Effector memory CD8-positive, alpha-beta T cell (primary cell): ENCODE measurements around the gene DOK5.

Experiments used
- ATAC-seq: fragments of 150-1000 bp; cut with Tn5 transposase; replicated peaks from 2 replicates; pipeline ENCODE4 v1.10.0; 2021; ENCODE audit warnings: mild to moderate bottlenecking, moderate library complexity
- DNase-seq, 3 experiments: peaks; one replicate each; pipeline ENCODE4 v3.0.0; 2021
- H3K27ac Mint-ChIP-seq, 2 donors: one replicate each; pipeline ENCODE4 v1.8.0; 2022; ENCODE audit warnings: mild to moderate bottlenecking in 2 of 2, mixed read lengths in 2 of 2, moderate library complexity in 2 of 2
- H3K27me3 Mint-ChIP-seq, 2 donors: one replicate each; pipeline ENCODE4 v1.8.0; 2022; ENCODE audit warnings: mixed read lengths in 2 of 2
- H3K36me3 Mint-ChIP-seq: one replicate; pipeline ENCODE4 v1.8.0; 2022; ENCODE audit warnings: mild to moderate bottlenecking, moderate library complexity, mixed read lengths; ENCODE audit not compliant: insufficient read depth
- H3K4me1 Mint-ChIP-seq, 2 donors: one replicate each; pipeline ENCODE4 v1.8.0; 2022; ENCODE audit warnings: low read depth in 2 of 2, mixed read lengths in 2 of 2
- H3K4me3 Mint-ChIP-seq, 2 donors: one replicate each; pipeline ENCODE4 v1.8.0; 2022; ENCODE audit warnings: mild to moderate bottlenecking in 2 of 2, mixed read lengths in 2 of 2, moderate library complexity in 2 of 2
- H3K9me3 Mint-ChIP-seq, 2 donors: one replicate each; pipeline ENCODE4 v1.8.0; 2022; ENCODE audit warnings: mixed read lengths in 2 of 2

Gene DOK5

DNA sequence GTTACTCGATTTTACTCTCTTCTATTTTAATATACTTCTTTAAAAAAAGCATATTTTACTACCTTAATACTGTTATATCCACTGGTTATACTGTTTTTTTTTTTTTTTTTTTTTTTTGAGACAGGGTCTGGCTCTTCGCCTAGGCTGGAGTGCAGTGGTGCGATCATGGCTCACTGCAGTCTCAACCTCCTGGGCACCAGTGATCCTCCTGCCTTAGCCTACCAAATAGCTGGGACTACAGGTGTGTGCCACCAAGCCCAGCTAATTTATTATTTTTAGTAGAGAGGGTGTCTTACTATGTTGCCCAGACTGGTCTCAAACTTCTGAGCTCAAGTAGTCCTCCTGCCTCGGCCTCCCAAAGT is 170.7 kb downstream of the DOK5 start:
- Mint-ChIP-seq H3K9me3 (no peaks in the 10 kb centered on the region), H3K27ac (no peak overlapping the region), H3K36me3 (no peaks in the 10 kb centered on the region), H3K4me1 (no peaks in the 10 kb centered on the region), H3K4me3 (no peak overlapping the region), H3K27me3 (peaks cover 12 to 20% of the 10 kb centered on the region in 2 donors)
- no peak for DNase-seq
- no peak for ATAC-seq

DNA sequence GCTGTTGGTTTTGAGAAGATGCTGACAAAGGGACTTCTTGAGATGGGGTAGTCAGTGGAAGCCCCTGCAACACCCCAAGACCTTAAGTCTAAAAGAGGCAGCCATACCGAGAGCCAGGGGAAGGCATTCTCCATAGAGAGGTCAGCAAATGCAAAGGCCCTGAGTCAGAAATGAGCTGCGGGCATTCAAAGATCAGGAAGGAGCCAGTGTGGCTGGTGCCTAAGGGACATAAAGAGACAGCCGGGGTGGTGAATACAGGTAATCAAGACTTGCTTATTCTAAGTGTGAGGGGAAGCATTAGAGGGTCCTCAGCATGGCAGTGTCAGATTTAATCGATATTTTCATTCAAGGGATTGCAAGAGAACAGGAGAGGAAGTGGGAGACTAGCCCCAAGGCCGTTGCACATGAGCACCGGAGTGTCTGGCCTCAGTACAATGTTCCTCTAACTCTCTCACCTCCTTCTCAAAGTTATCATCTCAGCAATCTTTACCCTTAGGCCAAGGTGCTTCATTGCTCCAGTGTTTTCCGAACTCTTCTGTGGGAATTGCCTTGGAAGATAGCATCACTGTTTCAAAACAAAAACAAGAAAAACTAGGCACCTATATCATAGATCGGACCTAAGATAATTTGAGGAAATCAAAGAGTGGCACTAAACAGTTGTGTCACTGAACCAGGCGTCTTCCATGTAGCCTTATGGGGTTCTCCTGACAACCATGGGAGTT is 173.2 kb downstream of the DOK5 start:
- no peak for ATAC-seq
- H3K4me1 Mint-ChIP-seq = no peaks in the 10 kb centered on the region
- H3K4me3 Mint-ChIP-seq = no peak overlapping the region
- no peak overlapping the region for H3K27ac Mint-ChIP-seq
- no peaks in the 10 kb centered on the region for H3K9me3 Mint-ChIP-seq
- peaks cover 9 to 16% of the 10 kb centered on the region in 2 donors for H3K27me3 Mint-ChIP-seq
- H3K36me3 Mint-ChIP-seq = no peaks in the 10 kb centered on the region
- DNase-seq = no peak

DNA sequence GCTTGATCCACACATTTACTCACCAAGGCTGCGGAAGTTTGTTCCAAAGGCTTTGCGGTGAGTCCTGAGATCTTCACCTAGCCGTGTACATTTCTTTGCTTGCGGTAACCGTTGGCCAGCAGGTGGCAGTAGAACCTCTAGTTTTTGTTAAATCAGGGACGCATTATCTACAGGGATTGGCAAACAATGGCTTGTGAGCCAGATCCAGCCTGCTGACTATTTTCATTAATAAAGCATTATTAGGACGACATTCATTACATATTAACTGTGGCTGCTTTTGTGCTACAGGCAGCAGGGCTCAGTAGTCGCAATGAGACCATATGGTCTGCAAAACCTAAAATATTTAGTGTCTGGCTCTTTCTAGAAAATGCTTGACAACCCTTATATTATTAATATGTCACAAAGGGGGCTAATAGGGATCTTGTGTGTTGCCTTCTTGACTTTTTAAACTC is 174.1 kb downstream of the DOK5 start:
- Mint-ChIP-seq H3K27ac (no peak overlapping the region), H3K4me3 (no peak overlapping the region), H3K9me3 (no peaks in the 10 kb centered on the region), H3K4me1 (no peaks in the 10 kb centered on the region), H3K36me3 (no peaks in the 10 kb centered on the region), H3K27me3 (peaks cover 9 to 16% of the 10 kb centered on the region in 2 donors)
- ATAC-seq (no peak), DNase-seq (peak; percentile 9 to 39 (median 27))

DNA sequence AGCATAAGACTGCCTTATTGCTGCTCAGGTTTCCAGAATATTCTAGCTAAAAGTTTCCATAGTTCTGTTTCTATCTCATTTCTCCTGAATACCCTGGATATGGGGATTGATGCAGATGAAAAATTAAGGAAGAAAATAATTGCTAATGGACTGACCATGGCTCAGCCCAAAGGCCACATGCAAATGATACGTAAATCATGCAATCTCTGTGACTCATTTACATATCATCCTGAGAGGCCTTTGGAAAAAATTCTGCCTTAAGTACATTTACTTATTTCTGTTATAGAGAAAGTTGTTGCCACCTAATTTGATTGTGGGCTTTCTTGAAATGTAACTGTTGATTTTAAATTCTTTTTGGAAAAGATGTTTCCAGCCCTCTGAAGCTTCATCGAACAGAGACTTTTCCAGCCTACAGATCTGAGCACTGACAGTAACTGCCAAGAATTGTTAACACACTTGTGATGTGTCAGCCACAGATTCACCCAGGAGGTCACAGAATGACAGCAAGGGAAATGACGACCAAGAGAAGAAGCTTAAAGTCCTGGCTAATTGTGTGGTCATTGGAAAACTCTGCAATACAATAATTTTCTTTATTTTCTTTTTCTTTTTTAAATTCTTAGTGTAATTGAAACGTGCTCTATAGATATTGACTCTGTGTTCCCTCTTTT is 174.8 kb downstream of the DOK5 start:
- Mint-ChIP-seq H3K4me3 (no peak overlapping the region), H3K36me3 (no peaks in the 10 kb centered on the region), H3K27ac (no peak overlapping the region), H3K27me3 (peaks cover 9 to 16% of the 10 kb centered on the region in 2 donors), H3K9me3 (no peaks in the 10 kb centered on the region), H3K4me1 (peaks cover 0 to 2% of the 10 kb centered on the region in 2 donors)
- ATAC-seq (no peak), DNase-seq (no peak)

DNA sequence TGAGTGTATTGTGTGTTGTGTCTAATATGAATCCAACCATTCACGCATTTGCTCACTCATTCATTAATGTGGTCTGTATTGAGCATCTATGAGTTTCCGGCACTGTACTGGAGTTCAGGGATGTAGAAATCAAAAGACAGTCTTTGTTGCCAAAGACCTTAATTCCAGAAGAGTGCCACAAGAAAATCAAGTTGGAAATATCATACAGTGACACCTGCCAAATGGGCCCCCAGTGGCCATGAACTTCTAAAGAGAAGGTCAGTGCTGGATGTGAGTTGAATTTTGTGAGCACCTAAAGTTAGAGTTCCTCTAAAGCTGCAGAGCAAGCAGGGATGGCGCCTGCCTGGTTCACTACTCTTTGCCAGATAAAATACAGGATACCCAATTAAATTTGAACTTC is 175.9 kb downstream of the DOK5 start:
- Mint-ChIP-seq H3K27ac (no peak overlapping the region), H3K27me3 (peaks cover 9 to 16% of the 10 kb centered on the region in 2 donors), H3K4me1 (peaks cover 0 to 2% of the 10 kb centered on the region in 2 donors), H3K4me3 (no peak overlapping the region), H3K9me3 (no peaks in the 10 kb centered on the region), H3K36me3 (no peaks in the 10 kb centered on the region)
- ATAC-seq = no peak
- no peak for DNase-seq

DNA sequence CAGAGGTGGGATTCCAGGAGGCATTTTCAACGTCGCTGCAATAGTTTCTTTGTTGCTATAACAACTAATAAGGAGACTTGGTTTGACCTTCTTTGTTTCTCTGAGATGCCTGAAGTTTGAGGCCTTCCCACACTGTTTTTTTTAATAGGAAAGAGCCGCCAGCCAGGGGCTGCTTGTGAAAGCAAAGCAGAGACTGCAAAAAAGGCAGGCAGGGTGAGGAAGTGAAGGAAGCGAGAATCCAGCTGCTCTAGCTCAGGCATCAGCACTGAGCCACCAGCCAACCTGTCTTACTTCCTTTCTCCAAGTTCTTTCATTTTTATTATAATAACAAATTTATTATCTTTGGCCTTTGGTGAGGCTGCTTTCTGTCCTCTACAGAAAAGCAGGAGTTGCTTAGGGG is 179.1 kb downstream of the DOK5 start:
- H3K4me1 Mint-ChIP-seq = peaks cover 0 to 2% of the 10 kb centered on the region in 2 donors
- ATAC-seq (no peak), DNase-seq (no peak)
- no peak overlapping the region for H3K27ac Mint-ChIP-seq
- no peak overlapping the region for H3K4me3 Mint-ChIP-seq
- no peaks in the 10 kb centered on the region for H3K36me3 Mint-ChIP-seq
- no peaks in the 10 kb centered on the region for H3K9me3 Mint-ChIP-seq
- H3K27me3 Mint-ChIP-seq = peaks cover 18% of the 10 kb centered on the region in 2 donors

DNA sequence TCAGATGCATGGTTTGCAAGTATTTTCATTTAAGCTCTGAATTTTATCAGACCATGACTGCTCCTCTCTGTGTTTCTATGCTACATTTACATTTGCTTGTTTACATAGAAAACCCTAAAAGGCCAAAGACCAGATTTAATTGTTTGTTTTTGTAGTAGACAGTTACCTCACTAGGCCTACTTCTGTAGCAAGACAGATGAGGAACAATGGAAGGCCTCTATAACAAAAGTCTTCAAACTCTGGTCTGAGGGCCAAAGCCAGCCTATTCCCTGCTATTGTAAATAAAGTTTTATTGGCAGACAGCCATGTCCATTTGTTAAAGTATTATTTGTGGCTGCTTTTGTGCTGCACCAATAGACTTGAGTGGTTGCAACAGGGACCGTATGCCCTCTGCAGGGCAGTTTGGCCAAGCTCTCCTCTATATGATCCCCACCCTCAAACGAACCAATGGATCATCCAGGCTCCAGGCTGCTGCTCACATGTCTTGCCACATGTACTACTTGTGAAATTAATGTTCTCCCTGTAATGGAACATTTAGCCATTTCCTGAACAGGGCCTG is 182.0 kb downstream of the DOK5 start:
- H3K27ac Mint-ChIP-seq = no peak overlapping the region
- peaks cover 8 to 41% of the 10 kb centered on the region in 2 donors for H3K27me3 Mint-ChIP-seq
- no peaks in the 10 kb centered on the region for H3K9me3 Mint-ChIP-seq
- ATAC-seq (no peak), DNase-seq (no peak)
- H3K4me3 Mint-ChIP-seq = no peak overlapping the region
- H3K36me3 Mint-ChIP-seq = no peaks in the 10 kb centered on the region
- H3K4me1 Mint-ChIP-seq = peaks cover 0 to 2% of the 10 kb centered on the region in 2 donors

DNA sequence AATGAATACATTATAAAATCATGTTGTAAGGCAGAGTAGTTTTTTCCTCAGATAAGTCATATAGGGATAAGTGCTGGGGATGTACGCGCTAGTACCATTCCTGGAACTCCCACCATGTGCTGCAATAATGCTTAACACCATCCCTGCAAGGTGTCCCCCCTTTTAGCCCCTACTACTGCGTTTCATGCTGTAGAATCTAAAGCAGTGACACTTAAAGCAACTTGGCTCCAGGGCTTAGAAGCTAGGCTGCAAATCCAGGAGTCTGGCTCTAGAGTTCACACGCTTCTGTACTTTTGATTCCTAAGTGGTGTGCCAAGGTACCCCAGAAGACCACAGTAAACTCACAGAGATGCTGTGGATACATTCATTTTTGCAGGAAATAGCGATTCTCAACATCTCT is 183.1 kb downstream of the DOK5 start:
- no peaks in the 10 kb centered on the region for H3K9me3 Mint-ChIP-seq

DNA sequence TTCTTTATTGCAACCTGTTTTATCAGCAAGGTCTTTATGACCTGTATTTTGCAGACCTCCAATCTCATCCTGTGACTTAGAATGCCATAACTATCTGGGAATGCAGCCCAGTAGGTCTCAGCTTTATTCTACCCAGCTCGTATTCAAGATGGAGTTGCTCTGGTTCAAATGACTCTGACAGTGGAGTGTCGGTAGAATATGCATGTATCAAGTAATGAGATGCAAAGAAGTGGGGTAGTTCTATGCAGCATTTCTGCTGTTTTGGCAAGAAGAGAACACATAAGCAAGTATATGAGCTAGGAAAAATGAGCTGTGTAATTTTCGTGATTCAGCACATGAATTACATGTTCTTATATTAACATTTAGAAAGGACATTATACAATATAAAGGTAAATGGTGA is 185.9 kb downstream of the DOK5 start:
- ATAC-seq = no peak
- no peak overlapping the region for H3K4me3 Mint-ChIP-seq
- no peak overlapping the region for H3K27ac Mint-ChIP-seq
- DNase-seq = no peak
- H3K27me3 Mint-ChIP-seq = peaks cover 8 to 56% of the 10 kb centered on the region in 2 donors
- H3K36me3 Mint-ChIP-seq = no peaks in the 10 kb centered on the region
- H3K9me3 Mint-ChIP-seq = no peaks in the 10 kb centered on the region
- no peaks in the 10 kb centered on the region for H3K4me1 Mint-ChIP-seq

More for the DNA sequence above, 183.1 kb downstream of the DOK5 start:
- Mint-ChIP-seq H3K27ac (no peak overlapping the region), H3K4me3 (no peak overlapping the region), H3K4me1 (peaks cover 0 to 2% of the 10 kb centered on the region in 2 donors), H3K36me3 (no peaks in the 10 kb centered on the region), H3K27me3 (peaks cover 8 to 53% of the 10 kb centered on the region in 2 donors)
- no peak for DNase-seq
- ATAC-seq = no peak

DNA sequence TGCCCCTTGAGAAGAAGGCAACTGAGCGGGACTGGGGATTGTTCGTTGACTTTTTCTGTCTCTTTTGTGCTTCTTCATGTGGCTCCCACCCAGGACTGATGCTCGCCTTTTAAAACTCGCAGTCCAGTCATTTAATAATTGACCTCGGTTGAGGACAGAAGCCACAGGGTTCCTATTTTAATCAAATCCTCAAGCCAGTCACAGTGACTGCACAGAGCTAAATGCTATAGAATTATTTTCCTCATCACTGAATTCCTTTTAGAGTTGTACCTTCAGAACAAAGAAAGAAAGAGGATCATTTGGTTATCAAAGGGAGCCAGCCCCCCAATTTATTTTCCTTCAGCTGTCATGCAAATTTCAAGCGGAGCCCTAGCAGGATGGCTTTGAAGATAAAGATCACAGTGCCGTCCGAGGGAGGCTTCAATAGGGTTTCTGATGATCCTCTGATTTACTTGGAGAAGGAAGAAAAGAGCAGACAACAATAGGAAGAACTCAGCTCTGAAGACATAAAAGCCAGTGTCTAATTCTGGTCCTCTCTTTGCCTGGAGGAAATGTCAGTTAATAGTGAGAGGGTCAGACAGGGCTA is 186.6 kb downstream of the DOK5 start:
- H3K9me3 Mint-ChIP-seq = no peaks in the 10 kb centered on the region
- H3K36me3 Mint-ChIP-seq = no peaks in the 10 kb centered on the region
- no peaks in the 10 kb centered on the region for H3K4me1 Mint-ChIP-seq
- ATAC-seq (no peak), DNase-seq (no peak)
- peaks cover 8 to 56% of the 10 kb centered on the region in 2 donors for H3K27me3 Mint-ChIP-seq
- no peak overlapping the region for H3K4me3 Mint-ChIP-seq
- H3K27ac Mint-ChIP-seq = no peak overlapping the region

DNA sequence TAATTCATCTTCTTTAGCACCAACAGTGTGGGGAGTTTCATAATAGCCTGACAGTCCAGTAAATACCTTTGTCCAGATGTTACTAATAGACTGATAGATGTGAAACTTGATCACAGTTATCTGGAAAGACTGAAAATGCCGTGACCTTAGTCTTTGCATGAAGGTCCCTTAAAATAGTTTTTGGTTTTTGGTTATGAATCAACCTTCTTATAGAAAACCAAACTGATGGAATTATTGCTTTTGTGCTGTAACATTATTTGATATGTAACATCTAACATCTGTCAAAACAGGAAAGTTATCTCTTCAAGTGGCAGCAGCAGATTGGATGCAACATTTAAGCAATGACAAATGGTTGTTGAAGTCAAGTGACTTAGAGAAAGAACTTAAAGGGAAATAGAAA is 190.4 kb downstream of the DOK5 start:
- no peaks in the 10 kb centered on the region for H3K36me3 Mint-ChIP-seq
- no peak for DNase-seq
- no peak overlapping the region for H3K4me3 Mint-ChIP-seq
- peaks cover 0 to 4% of the 10 kb centered on the region in 2 donors for H3K4me1 Mint-ChIP-seq
- no peaks in the 10 kb centered on the region for H3K9me3 Mint-ChIP-seq
- H3K27ac Mint-ChIP-seq = no peak overlapping the region
- peaks cover 20 to 41% of the 10 kb centered on the region in 2 donors for H3K27me3 Mint-ChIP-seq
- no peak for ATAC-seq

DNA sequence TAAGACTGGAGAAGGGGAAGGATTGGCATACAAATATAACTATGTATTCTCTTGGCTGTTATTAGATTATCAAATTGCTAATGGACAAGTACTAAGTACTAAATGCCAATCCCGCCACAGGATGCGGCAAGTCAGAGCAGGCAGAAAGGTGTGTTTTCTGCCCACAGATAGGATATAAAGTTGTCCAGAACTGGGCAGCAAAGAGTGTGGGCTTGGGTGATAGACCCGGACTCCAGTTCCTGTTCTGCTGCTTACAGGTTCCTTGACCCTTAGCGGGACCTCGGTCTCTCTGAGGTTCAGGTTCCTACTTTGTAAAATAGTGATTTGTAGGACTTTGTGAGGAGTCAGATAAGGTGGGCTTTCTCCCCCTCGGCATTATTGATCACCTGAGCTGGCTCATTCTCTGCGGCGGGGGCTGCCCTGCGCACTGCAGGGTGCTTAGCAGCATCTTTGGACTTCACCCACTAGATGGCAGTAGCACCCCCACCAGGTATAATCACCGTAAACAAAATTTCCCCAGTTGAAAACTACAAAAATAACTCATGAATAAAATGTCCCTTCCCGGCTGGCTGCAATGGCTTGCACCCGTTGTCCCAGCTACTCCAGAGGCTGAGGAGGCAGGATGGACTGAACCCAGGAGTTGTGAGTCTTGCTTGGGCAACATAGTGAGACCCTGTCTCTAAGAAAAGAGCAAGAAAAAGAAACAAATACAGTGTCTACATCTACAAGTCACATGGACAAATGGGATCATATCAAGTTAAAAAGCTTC is 193.1 kb downstream of the DOK5 start:
- no peaks in the 10 kb centered on the region for H3K9me3 Mint-ChIP-seq
- no peak overlapping the region for H3K4me3 Mint-ChIP-seq
- no peaks in the 10 kb centered on the region for H3K36me3 Mint-ChIP-seq
- H3K27me3 Mint-ChIP-seq = peaks cover 20% of the 10 kb centered on the region in 2 donors
- DNase-seq = peak in 2 of 3 experiments; percentile 1 to 4
- no peak overlapping the region for H3K27ac Mint-ChIP-seq
- peaks cover 0 to 4% of the 10 kb centered on the region in 2 donors for H3K4me1 Mint-ChIP-seq
- no peak for ATAC-seq

DNA sequence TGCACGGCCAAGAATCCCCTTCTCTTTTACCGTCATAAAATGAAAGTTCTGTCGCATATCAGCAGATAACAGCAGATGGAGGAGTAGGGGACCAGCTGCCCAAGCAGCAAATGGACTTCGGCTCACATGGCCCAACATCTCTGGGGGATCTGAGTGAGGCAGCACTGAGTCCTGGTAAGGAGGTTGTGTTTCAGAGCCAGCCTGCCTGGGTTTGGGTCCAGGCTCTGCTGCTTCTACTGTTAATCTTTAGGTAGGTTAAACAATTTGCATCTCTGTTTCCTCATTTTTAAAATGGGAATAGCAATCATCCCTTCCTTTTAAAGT is 193.6 kb downstream of the DOK5 start:
- DNase-seq (no peak), ATAC-seq (no peak)
- H3K36me3 Mint-ChIP-seq = no peaks in the 10 kb centered on the region
- H3K4me1 Mint-ChIP-seq = peaks cover 0 to 4% of the 10 kb centered on the region in 2 donors
- no peak overlapping the region for H3K4me3 Mint-ChIP-seq
- no peak overlapping the region for H3K27ac Mint-ChIP-seq
- no peaks in the 10 kb centered on the region for H3K9me3 Mint-ChIP-seq
- H3K27me3 Mint-ChIP-seq = peaks cover 20% of the 10 kb centered on the region in 2 donors
